HG03139 (cell line): ENCODE results near the gene HELQ.
"Not testable (repeated sequence)": the region's sequence is repeated elsewhere in the genome, so short reads cannot be mapped to it uniquely, and the experiment has no call there.

Experiments used
- ATAC-seq: cut with Tn5 transposase; IDR thresholded peaks from one replicate; pipeline ENCODE4 v1.9.1; 2021; ENCODE audit not compliant: unreplicated experiment

HELQ gene

GRCh38 chr4:83436680-83437079 is 18.9 kb downstream of the HELQ start:
- ATAC-seq, result no peak

GRCh38 chr4:83431200-83431599 is 24.4 kb downstream of the HELQ start:
- no peak for ATAC-seq

DNA sequence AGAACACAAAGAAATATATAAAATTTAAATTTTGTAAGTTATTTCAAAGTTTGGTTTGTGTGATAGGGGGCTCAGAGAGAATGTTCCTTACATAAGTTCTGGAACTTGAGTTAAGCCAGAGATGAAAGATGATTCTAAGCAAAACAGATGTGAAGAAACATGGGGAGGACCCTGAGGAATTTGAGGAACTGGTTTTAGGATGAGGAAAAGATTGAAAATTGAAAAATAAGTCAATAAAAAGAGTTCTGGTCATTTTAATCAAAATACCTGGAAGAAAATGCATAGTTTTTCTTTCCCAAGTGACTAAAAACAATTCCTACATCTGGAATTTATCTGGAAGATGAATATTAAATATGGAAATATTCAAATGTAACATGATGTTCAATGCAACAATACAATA is 37.4 kb downstream of the HELQ start:
- ATAC-seq, result no peak

GRCh38 chr4:83417566-83417965 is 38.1 kb downstream of the HELQ start:
- no peak for ATAC-seq

GRCh38 chr4:83413676-83414075 is 41.9 kb downstream of the HELQ start:
- ATAC-seq, result no peak

DNA sequence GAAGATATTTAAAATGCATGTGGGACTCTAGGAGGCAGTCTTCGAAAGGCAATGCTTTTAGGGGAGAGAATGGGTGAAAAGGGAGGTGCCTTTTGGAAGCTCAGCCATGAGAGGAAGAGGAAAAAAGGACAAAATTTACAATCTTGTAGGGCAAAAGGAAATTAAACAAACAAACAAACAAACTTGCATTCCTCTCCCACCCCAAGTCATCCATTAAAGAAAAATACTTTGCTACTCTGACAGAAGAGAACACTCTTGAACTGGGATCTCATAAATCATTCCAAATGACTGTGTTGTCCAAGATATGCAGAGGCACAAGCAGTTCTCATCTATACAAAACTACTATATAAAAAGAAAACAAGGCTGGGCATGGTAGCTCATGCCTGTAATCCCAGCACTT is 46.7 kb downstream of the HELQ start:
- no peak for ATAC-seq

- ATAC-seq, result no peak
Measured at GRCh38 chr4:83405844-83406816, 49.5 kb downstream of the HELQ start.

DNA sequence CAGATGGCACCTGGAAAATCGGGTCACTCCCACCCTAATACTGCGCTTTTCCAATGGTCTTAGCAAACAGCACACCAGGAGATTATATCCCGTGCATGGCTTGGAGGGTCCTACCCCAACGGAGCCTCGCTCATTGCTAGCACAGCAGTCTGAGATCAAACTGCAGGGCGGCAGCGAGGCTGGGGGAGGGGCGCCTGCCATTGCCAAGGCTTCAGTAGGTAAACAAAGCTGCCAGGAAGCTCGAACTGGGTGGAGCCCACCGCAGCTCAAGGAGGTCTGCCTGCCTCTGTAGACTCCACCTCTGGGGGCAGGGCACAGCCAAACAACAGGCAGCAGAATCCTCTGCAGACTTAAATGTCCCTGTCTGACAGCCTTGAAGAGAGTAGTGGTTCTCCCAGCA is 57.5 kb downstream of the HELQ start:
- ATAC-seq, result not testable (repeated sequence)

GRCh38 chr4:83393908-83394307 is 61.7 kb downstream of the HELQ start:
- no peak for ATAC-seq

DNA sequence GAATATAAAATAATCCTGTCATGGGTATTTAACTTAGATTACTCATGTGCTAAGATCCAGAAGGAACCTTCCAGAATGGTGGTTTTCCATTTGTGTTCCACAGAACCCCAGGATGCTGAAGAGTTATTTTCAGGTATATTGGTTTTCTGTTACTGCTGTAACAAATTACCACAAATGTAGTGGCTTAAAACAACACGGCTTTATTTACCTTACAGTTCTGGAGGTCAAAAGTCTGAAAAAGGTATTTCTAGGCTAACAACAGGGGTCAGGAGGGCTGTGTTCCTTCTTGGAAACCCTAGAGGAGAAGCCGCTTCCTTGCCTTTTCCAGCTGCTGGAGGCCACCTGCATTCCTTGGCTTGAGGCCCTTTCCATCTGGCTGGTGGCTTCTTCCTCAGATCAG is 63.1 kb downstream of the HELQ start:
- no peak for ATAC-seq

DNA sequence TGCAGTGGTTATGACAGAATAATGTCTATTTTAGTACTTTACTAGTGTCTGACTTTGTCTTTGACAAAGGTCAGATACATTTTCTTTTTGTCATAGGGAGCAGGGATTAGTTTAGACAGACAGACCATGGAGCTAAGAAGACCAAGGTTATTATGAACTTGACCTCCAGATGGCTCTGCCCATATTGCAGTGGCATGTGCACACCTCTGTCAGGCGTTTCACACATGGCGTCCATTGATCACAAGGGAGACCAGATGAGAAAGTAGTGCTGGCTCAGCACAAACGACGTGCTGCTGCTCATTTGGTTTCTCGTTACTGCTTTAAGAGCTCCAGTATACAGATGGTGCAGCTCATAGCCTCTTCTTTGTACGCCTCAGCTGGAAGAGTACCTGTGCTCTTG is 64.7 kb downstream of the HELQ start:
- ATAC-seq, result no peak

GRCh38 chr4:83389756-83390505 is 65.7 kb downstream of the HELQ start:
- ATAC-seq, result no peak

- no peak for ATAC-seq
Measured at GRCh38 chr4:83389037-83389720, 66.4 kb downstream of the HELQ start.

- ATAC-seq, result no peak
Measured at GRCh38 chr4:83388313-83388676, 67.3 kb downstream of the HELQ start.

GRCh38 chr4:83387476-83388312 is 67.9 kb downstream of the HELQ start:
- no peak for ATAC-seq

DNA sequence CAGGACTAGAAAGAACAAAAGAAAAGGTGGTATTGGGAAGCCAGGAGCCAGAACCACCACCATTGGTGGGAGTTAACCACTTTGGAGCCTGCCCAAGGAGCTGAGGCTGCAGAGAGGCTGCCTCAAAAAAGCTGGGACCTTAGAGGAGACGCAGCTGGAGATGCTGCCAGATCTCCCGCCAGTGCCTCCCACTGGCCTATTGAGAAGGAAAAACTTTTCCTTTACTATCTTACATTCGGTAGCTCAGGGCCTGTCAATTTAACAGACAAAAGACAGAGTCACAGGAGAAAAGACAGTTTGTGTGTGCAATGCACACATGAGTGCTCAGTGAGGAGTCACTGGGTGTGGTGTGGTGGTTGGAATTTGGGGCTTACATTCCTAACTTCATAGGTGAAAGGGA is 68.6 kb downstream of the HELQ start:
- ATAC-seq, result no peak

DNA sequence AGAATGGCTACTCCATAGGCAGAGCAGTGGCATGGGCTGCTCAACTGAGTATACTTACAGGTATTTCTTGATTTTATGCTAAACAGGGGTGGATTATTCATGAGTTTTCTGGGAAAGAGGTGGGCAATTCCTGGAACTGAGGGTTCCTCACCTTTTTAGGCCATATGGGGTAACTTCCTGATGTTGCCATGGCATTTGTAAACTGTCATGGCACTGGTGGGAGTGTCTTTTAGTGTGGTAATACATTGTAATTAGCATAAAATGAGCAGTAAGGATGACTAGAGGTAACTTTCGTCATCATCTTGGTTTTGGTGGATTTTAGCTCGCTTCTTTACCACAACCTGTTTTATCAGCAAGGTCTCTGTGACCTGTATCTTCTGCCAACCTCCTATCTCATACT is 72.8 kb downstream of the HELQ start:
- no peak for ATAC-seq

DNA sequence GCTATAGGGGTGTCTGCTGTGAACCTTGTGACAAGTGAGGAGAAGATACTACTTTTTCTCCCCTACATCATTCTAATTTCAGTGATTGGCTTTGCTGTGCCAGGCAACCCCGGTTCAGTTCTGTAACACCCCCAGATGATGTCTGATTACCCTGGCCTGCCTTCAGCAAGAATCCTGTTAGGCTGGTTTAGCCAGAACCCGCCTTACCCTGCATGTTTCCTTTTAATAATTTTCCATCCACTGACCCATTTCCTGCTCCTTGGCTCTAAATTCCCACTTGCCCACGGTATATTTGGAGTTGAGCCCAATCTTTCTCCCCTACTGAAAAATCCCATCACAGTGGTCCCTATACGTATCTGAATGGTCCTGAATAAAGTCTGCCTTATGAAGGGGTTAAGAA is 74.5 kb downstream of the HELQ start:
- no peak for ATAC-seq

- ATAC-seq, result no peak
Measured at GRCh38 chr4:83378419-83378818, 77.2 kb downstream of the HELQ start.

DNA sequence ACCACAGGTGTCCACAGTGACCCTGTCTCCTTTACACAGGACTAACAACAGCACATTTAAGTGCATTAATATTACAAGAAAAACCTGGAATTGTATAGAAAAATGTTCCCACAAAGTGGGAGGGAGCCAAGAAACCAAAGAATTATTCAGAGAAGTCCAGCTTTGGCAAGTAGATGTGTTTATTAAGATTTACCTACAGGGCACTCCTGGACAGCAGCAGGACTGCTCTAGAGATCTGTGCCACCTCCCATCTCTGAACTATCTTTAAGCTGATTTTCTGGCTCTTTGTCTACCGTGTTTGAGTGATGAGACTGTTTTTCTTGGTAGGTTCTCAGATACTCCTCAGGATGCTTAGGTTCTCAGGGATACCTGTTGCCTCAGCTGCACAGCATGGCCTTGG is 82.7 kb downstream of the HELQ start:
- no peak for ATAC-seq

DNA sequence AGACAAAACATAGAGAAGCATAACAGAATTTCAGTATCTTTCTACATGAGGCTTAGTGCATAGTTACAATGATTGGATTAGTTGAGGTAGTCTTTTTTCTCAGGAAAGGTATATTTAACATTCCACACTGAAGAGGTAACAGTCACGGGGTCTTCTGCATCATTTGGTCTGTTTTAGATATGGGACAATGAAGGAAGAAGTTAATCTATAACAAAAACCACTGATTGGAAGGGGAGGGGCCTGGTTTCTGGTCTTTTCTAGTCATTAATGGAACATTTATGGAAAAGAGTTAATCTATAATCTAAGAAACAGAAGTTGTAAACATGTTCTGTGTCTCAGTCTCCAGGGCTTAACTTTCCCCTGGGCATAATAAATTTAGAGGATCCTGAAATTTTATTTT is 83.7 kb downstream of the HELQ start:
- no peak for ATAC-seq
